GM12872 (cell line): Measurements from ENCODE around the gene FANCI.

Experiments used
- CTCF ChIP-seq: IDR thresholded peaks from 3 replicates; pipeline ENCODE4 v1.5.1; 2011; ENCODE audit warnings: low read depth, mild to moderate bottlenecking, low read length, moderate library complexity; ENCODE audit not compliant: insufficient read depth

FANCI gene

DNA sequence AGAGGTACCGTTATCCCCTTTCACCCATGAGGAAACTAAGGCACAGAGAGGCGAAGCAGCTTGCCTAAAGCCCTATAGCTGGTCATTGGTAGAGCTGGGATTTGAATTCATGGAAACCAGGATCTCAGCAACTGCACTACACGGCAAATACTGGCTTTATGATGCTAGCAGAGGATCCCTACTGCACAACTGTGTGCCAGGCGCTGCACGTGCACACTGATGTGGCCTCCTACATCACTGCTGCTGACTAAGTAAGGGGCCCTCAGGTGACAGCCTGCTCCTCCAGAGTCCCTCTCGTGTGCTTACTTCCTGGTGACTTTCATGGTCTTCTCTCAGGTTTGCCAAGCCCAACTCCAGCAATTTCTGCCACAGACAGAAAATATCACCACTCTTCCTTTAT lies 94.3 kb downstream of the FANCI start:
- TF ChIP-seq CTCF: no peak

DNA sequence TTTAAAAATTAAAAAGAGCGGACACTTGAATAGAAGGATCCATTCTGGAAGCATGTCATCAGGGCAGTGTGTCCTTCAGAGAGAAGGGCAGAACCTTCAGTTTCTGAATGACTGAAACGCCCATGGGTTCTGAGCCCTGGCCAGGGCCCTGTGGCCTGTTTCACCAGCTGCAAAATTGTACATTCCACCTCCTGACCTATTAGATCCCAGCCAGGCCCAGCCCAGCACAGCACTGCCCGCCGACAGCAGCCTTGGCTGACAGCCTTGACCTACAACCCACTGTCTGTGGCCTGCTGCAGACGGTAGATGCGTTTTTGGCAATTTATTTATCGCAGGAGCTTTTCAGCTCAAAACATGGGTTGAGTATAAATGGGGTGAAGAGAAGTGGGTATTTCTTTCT lies 96.8 kb downstream of the FANCI start:
- no peak for TF ChIP-seq CTCF

GRCh38 chr15:89341316-89342005 lies 97.7 kb downstream of the FANCI start:
- TF ChIP-seq CTCF: no peak

DNA sequence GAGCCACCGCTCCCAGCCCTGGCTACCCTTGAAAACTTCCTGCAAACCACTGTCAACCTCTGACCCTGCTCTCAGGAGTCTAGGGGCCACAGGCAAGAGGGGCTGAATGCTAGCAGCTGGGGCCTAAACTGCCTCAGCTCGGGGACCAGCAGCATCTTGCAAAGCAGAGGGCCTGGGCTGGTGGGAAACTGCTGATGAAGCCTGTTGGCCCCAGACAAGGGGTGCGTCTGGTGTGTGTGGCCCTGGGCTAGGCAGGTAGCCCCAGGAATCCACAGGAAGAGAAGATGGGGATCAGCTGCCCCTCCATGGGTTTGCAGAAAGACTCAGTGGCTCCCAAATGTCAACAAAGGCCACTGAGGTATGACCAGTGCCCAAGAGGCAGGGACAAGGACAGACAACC lies 99.1 kb downstream of the FANCI start:
- no peak for TF ChIP-seq CTCF

GRCh38 chr15:89345248-89345647 lies 101.5 kb downstream of the FANCI start:
- TF ChIP-seq CTCF: no peak

- no peak for TF ChIP-seq CTCF
Measured at GRCh38 chr15:89346516-89347231, 102.9 kb downstream of the FANCI start.

- TF ChIP-seq CTCF: no peak
Measured at GRCh38 chr15:89349206-89349558, 105.4 kb downstream of the FANCI start.
